H1 (cell line): ENCODE measurements around the gene RNF141. TPM values are rescaled to one million over a fixed set of nuclear protein-coding genes. Genes with fewer than 3 reads are reported as not detected.

Experiments used
- CTCF ChIA-PET: fragments of 300-600 bp; sonication (Branson Sonifier 250); formaldehyde crosslinking; loops from one replicate; lab custom pipeline; 2021; ENCODE audit not compliant: partially characterized antibody; lab: Charles Lee
- POLR2A ChIA-PET: fragments of 300-600 bp; sonication (Branson Sonifier 250); formaldehyde crosslinking; loops from one replicate; lab custom pipeline; 2021; ENCODE audit warnings: inconsistent platforms; ENCODE audit not compliant: partially characterized antibody; lab: Charles Lee
- DNase-seq, 2 experiments: peaks; one replicate each; pipeline versions ENCODE4 v3.0.0 to v3.0.0-alpha.2; 2010 to 2022; ENCODE audit warnings: low spot score in 2 of 2, low read depth in 1 of 2, mixed read lengths in 1 of 2
- FAIRE-seq: peaks from 2 replicates; lab custom pipeline; 2011; peaks lifted over from hg19 to GRCh38; lab: Jason Lieb, UNC
- H2AFZ ChIP-seq: 2 replicates; pipeline ENCODE4 v1.8.1; 2012; ENCODE audit warnings: low read length, inconsistent platforms
- H2AK5ac ChIP-seq: 2 replicates; pipeline ENCODE4 v1.6.1; 2013; ENCODE audit warnings: low read depth, low read length
- H2BK120ac ChIP-seq: replicated peaks from 2 replicates; pipeline ENCODE3; 2013; ENCODE audit warnings: low read depth, low read length, inconsistent platforms
- H2BK12ac ChIP-seq: 2 replicates; pipeline ENCODE4 v1.6.1; 2013; ENCODE audit warnings: low read depth, low read length
- H2BK15ac ChIP-seq: 2 replicates; pipeline ENCODE4 v1.6.1; 2013; ENCODE audit warnings: low read length
- H2BK20ac ChIP-seq: 2 replicates; pipeline ENCODE4 v1.6.1; 2013; ENCODE audit warnings: low read length
- H2BK5ac ChIP-seq: 2 replicates; pipeline ENCODE4 v1.6.1; 2013; ENCODE audit warnings: low read depth, low read length
- H3K14ac ChIP-seq: 2 replicates; pipeline ENCODE4 v1.6.1; 2013; ENCODE audit warnings: inconsistent platforms; ENCODE audit not compliant: insufficient read length
- H3K18ac ChIP-seq: 2 replicates; pipeline ENCODE4 v1.6.1; 2013; ENCODE audit warnings: low read length; ENCODE audit errors: extremely low read depth
- H3K23ac ChIP-seq: 2 replicates; pipeline ENCODE4 v1.6.1; 2013; ENCODE audit warnings: inconsistent platforms; ENCODE audit not compliant: insufficient read length
- H3K23me2 ChIP-seq: 2 replicates; pipeline ENCODE4 v1.6.1; 2013; ENCODE audit warnings: low read depth, low read length
- H3K27ac ChIP-seq: 2 replicates; pipeline ENCODE4 v1.6.1; 2011; ENCODE audit warnings: low read depth, low read length, inconsistent platforms
- H3K27me3 ChIP-seq, 4 experiments: replicated peaks in 1 of 4; 1 replicate in 1 of 4; 2 replicates in 3 of 4; pipeline versions ENCODE4 v1.6.1 to v1.8.1; 2011 to 2013; ENCODE audit warnings: low read length in 3 of 4, mild to moderate bottlenecking in 3 of 4, inconsistent platforms in 2 of 4, mixed read lengths in 2 of 4, moderate library complexity in 1 of 4; ENCODE audit not compliant: control insufficient read depth in 3 of 4, insufficient read depth in 3 of 4; ENCODE audit errors: extremely low read depth in 1 of 4
- H3K36me3 ChIP-seq, 4 experiments: 2 replicates each; pipeline versions ENCODE4 v1.6.1 to v1.8.1; 2011 to 2013; ENCODE audit warnings: mild to moderate bottlenecking in 4 of 4, low read length in 3 of 4, moderate library complexity in 2 of 4, control low read depth in 1 of 4, inconsistent platforms in 1 of 4; ENCODE audit not compliant: insufficient read depth in 4 of 4, control insufficient read depth in 2 of 4
- H3K4ac ChIP-seq: replicated peaks from 2 replicates; pipeline ENCODE3; 2013; ENCODE audit warnings: low read length, low read depth, mixed read lengths, inconsistent platforms; ENCODE audit not compliant: insufficient read length
- H3K4me1 ChIP-seq, 4 experiments: replicated peaks in 1 of 4; 1 replicate in 1 of 4; 2 replicates in 3 of 4; pipeline versions ENCODE4 v1.6.1 to v1.8.1; 2011 to 2013; ENCODE audit warnings: low read length in 3 of 4, inconsistent platforms in 2 of 4, mixed read lengths in 1 of 4; ENCODE audit not compliant: insufficient read depth in 4 of 4, control insufficient read depth in 3 of 4
- H3K4me2 ChIP-seq, 2 experiments: 2 replicates each; pipeline versions ENCODE4 v1.6.1 to v1.8.1; 2011 to 2013; ENCODE audit warnings: low read depth in 2 of 2, low read length in 2 of 2, control low read depth in 1 of 2, inconsistent platforms in 1 of 2, mild to moderate bottlenecking in 1 of 2; ENCODE audit not compliant: insufficient read depth in 1 of 2
- H3K4me3 ChIP-seq, 4 experiments: fragments of 200-600, 300-600 bp in 1 of 4; sonication (generic), shearing (Covaris generic), sonication (Bioruptor Twin) in 1 of 4; 2 replicates each; pipeline versions ENCODE4 v1.5.1 to v1.8.1; 2011 to 2016; ENCODE audit warnings: low read length in 4 of 4, low read depth in 3 of 4, control low read depth in 2 of 4, inconsistent platforms in 2 of 4, mild to moderate bottlenecking in 2 of 4, mixed read lengths in 1 of 4, moderate library complexity in 1 of 4; ENCODE audit not compliant: insufficient read depth in 2 of 4; ENCODE audit errors: extremely low read depth in 1 of 4
- H3K56ac ChIP-seq: replicated peaks from 2 replicates; pipeline ENCODE3; 2013; ENCODE audit warnings: low read depth, mild to moderate bottlenecking, mixed read lengths, low read length, inconsistent platforms; ENCODE audit not compliant: insufficient read length
- H3K79me1 ChIP-seq: 2 replicates; pipeline ENCODE4 v1.6.1; 2013; ENCODE audit warnings: low read depth, low read length, control low read depth
- H3K79me2 ChIP-seq, 2 experiments: 2 replicates each; pipeline versions ENCODE4 v1.6.1 to v1.8.1; 2012 to 2013; ENCODE audit warnings: low read length in 2 of 2, mild to moderate bottlenecking in 2 of 2, inconsistent platforms in 1 of 2; ENCODE audit not compliant: insufficient read depth in 2 of 2, control insufficient read depth in 1 of 2
- H3K9ac ChIP-seq, 4 experiments: replicated peaks in 1 of 4; 1 replicate in 1 of 4; 2 replicates in 3 of 4; pipeline versions ENCODE4 v1.6.1 to v1.8.1; 2011 to 2013; ENCODE audit warnings: low read depth in 3 of 4, low read length in 3 of 4, control low read depth in 2 of 4, mild to moderate bottlenecking in 2 of 4, moderate library complexity in 2 of 4, inconsistent platforms in 1 of 4; ENCODE audit errors: extremely low read depth in 1 of 4
- H3K9me3 ChIP-seq, 2 experiments: 2 replicates each; pipeline versions ENCODE4 v1.6.1 to v1.8.1; 2012 to 2013; ENCODE audit warnings: mild to moderate bottlenecking in 2 of 2, moderate library complexity in 2 of 2, control low read depth in 1 of 2, inconsistent platforms in 1 of 2, low read depth in 1 of 2, low read length in 1 of 2, mixed read lengths in 1 of 2; ENCODE audit not compliant: insufficient read depth in 2 of 2
- H4K20me1 ChIP-seq, 2 experiments: replicated peaks in 1 of 2; 2 replicates each; pipeline versions ENCODE3 to v1.8.1; 2011 to 2013; ENCODE audit warnings: inconsistent platforms in 2 of 2, low read length in 2 of 2, mild to moderate bottlenecking in 1 of 2; ENCODE audit not compliant: insufficient read depth in 2 of 2, control insufficient read depth in 1 of 2
- H4K5ac ChIP-seq: 2 replicates; pipeline ENCODE4 v1.6.1; 2013; ENCODE audit warnings: low read length, low read depth, mixed read lengths, inconsistent platforms; ENCODE audit not compliant: insufficient read length
- H4K8ac ChIP-seq: 2 replicates; pipeline ENCODE4 v1.8.0; 2013; ENCODE audit warnings: mild to moderate bottlenecking, moderate library complexity, low read length, inconsistent platforms; ENCODE audit not compliant: insufficient read depth; ENCODE audit errors: extremely low read depth
- H4K91ac ChIP-seq: replicated peaks from 2 replicates; pipeline ENCODE3; 2013; ENCODE audit warnings: low read length, mixed read lengths, inconsistent platforms; ENCODE audit not compliant: insufficient read length
- BCL11A ChIP-seq, 2 experiments: IDR thresholded peaks; one replicate each; pipeline ENCODE4 v1.6.1; 2011; ENCODE audit warnings: low read depth in 2 of 2, low read length in 2 of 2, mild to moderate bottlenecking in 2 of 2
- CBX5 ChIP-seq: fragments of 300-800, 300-1000 bp; sonication (generic); IDR thresholded peaks from 2 replicates; pipeline ENCODE4 v1.7.1; 2016; ENCODE audit warnings: antibody characterized with exemption, low read length, low read depth
- CEBPB ChIP-seq: IDR thresholded peaks from 2 replicates; pipeline ENCODE4 v1.6.1; 2012; ENCODE audit warnings: low read depth, low read length
- CHD2 ChIP-seq: IDR thresholded peaks from 2 replicates; pipeline ENCODE4 v1.6.1; 2012; ENCODE audit warnings: low read length, improper control_type of control experiment
- CREB1 ChIP-seq: IDR thresholded peaks from 2 replicates; pipeline ENCODE4 v1.6.1; 2012; ENCODE audit warnings: inconsistent platforms
- EGR1 ChIP-seq: IDR thresholded peaks from 2 replicates; pipeline ENCODE4 v1.6.1; 2011; ENCODE audit warnings: low read depth, low read length, borderline replicate concordance
- EP300 ChIP-seq, 2 experiments: IDR thresholded peaks; 1 replicate in 1 of 2; 2 replicates in 1 of 2; pipeline ENCODE4 v1.6.1; 2011 to 2012; ENCODE audit warnings: low read depth in 2 of 2, low read length in 2 of 2, mild to moderate bottlenecking in 2 of 2, borderline replicate concordance in 1 of 2, inconsistent platforms in 1 of 2, moderate library complexity in 1 of 2
- GABPA ChIP-seq: IDR thresholded peaks from 2 replicates; pipeline ENCODE4 v1.6.1; 2011; ENCODE audit warnings: mild to moderate bottlenecking, low read length, moderate library complexity, borderline replicate concordance; ENCODE audit not compliant: insufficient read depth
- HDAC6 ChIP-seq: IDR thresholded peaks from one replicate; pipeline ENCODE4 v1.7.1; 2012; ENCODE audit warnings: low read depth, mild to moderate bottlenecking, inconsistent platforms, low read length, moderate library complexity
- POLR2AphosphoS5 ChIP-seq: IDR thresholded peaks from 2 replicates; pipeline ENCODE4 v1.6.1; 2011; ENCODE audit warnings: low read depth, low read length
- RAD21 ChIP-seq, 2 experiments: IDR thresholded peaks in 1 of 2; conservative IDR thresholded peaks in 1 of 2; 2 replicates each; pipeline ENCODE4 v1.6.1; 2011; ENCODE audit warnings: low read depth in 2 of 2, low read length in 2 of 2, improper control_type of control experiment in 1 of 2, inconsistent platforms in 1 of 2, mild to moderate bottlenecking in 1 of 2, moderate library complexity in 1 of 2
- SAP30 ChIP-seq: fragments of 300-600 bp; sonication (generic); IDR thresholded peaks from 2 replicates; pipeline ENCODE4 v1.7.1; 2012; ENCODE audit warnings: low read length, moderate library complexity, mild to moderate bottlenecking, inconsistent platforms; ENCODE audit not compliant: insufficient read depth, insufficient replicate concordance
- SIN3A ChIP-seq, 2 experiments: IDR thresholded peaks in 1 of 2; conservative IDR thresholded peaks in 1 of 2; 2 replicates each; pipeline ENCODE4 v1.6.1; 2011 to 2012; ENCODE audit warnings: low read length in 2 of 2, improper control_type of control experiment in 1 of 2, low read depth in 1 of 2, mild to moderate bottlenecking in 1 of 2
- SP2 ChIP-seq: IDR thresholded peaks from 2 replicates; pipeline ENCODE4 v1.6.1; 2012; ENCODE audit warnings: mild to moderate bottlenecking, low read length, inconsistent platforms
- WGBS, 2 experiments: shearing (Covaris generic) in 1 of 2; methylation state at CpG; one replicate each; pipeline versions ENCODE4 v1.1.6 to v1.1.7; 2013 to 2015; ENCODE audit warnings: low lambda C conversion rate in 2 of 2, mixed read lengths in 2 of 2, inconsistent platforms in 1 of 2, low coverage in 1 of 2, missing lambda C conversion rate in 1 of 2; ENCODE audit not compliant: insufficient replicate concordance in 2 of 2, insufficient coverage in 1 of 2, insufficient read length in 1 of 2; ENCODE audit errors: extremely low coverage in 1 of 2, missing lambda C conversion rate in 1 of 2; 5-methylcytosine and 5-hydroxymethylcytosine counted together
- polyA plus RNA-seq, 7 experiments: library from polyadenylated mRNA; depleted of rRNA in 3 of 7; stranded (reverse) in 5 of 7; unstranded in 2 of 7; fragments of >200 nt in 5 of 7; fragments of 200-250 nt in 2 of 7; gene quantifications; 1 replicate in 5 of 7; 2 replicates in 1 of 7; 4 replicates in 1 of 7; pipeline versions ENCODE4 v1.2.1 to v1.2.3, GENCODE V29; 2011 to 2013; ENCODE audit warnings: missing spikeins in 2 of 7, mixed read lengths in 2 of 7
- total RNA-seq: library from RNA; stranded (reverse); fragmentation: NEBNext Ultra II Directional; extraction: Animal tissue kit (Norgen Biotek cat#: 25700); gene quantifications from 2 replicates; pipeline ENCODE4 v1.2.1, GENCODE V29; 2021

Gene RNF141
- total and polyA plus RNA-seq, 2 of the 8 experiments (the other 6 are each of a cell fraction or from before 2014, with no cell fraction given), result 8.5 to 22.8 TPM

- Histone ChIP-seq H3K4me1 (no peaks in the 10 kb centered on the region), H3K36me3 (no peaks in the 10 kb centered on the region), H4K8ac (no peak overlapping the region), H2BK5ac (no peak overlapping the region), H3K9me3 (no peaks in the 10 kb centered on the region), H3K4me3 (no peak overlapping the region), H3K23ac (no peak overlapping the region), H3K4ac (no peak overlapping the region), H2AK5ac (no peak overlapping the region), H3K4me2 (no peak overlapping the region), H3K79me1 (no peaks in the 10 kb centered on the region), H2AFZ (no peak overlapping the region), H2BK20ac (no peak overlapping the region), H4K91ac (no peak overlapping the region), H3K14ac (no peak overlapping the region), H2BK15ac (no peak overlapping the region), H4K20me1 (no peaks in the 10 kb centered on the region), H3K18ac (no peak overlapping the region), H3K79me2 (no peaks in the 10 kb centered on the region), H3K27ac (no peak overlapping the region), H3K23me2 (peaks cover 2% of the 10 kb centered on the region; the same call in 1 of the 2 replicates), H3K27me3 (no peaks in the 10 kb centered on the region), H2BK120ac (no peak overlapping the region), H3K56ac (no peak overlapping the region), H2BK12ac (no peak overlapping the region), H3K9ac (no peak overlapping the region), H4K5ac (no peak overlapping the region)
- DNase-seq (no peak), FAIRE-seq (no peak)
- ChIA-PET CTCF (interaction anchor here (1.3 to 2.1 kb wide), 2 partner anchors 41 to 73 kb away, joined by 3 to 5 read pairs; partner anchors contain the start of gene RNF141), POLR2A (no interaction called here)
- 92% methylated on average over 4 of the region's 4 CpGs; no CpG with 5 or more reads in 1 of the 2 experiments for WGBS, 2 experiments
- TF ChIP-seq SIN3A (conservative IDR thresholded peaks at IDR 0.05 in 1 of 2, IDR thresholded peaks at IDR 0.05 in 1 of 2; ENCODE audit: low read depth in 1 of 2, low read length in 2 of 2) (no peak), CBX5 (no peak), SAP30 (no peak), POLR2AphosphoS5 (no peak), CHD2 (no peak), CEBPB (no peak), EGR1 (no peak), BCL11A (IDR thresholded peaks at IDR 0.05; ENCODE audit: low read depth in 2 of 2, low read length in 2 of 2) (no peak), EP300 (IDR thresholded peaks at IDR 0.05; ENCODE audit: borderline replicate concordance in 1 of 2, low read depth in 2 of 2, low read length in 2 of 2) (no peak), CREB1 (no peak), GABPA (no peak), HDAC6 (no peak), SP2 (no peak), RAD21 (IDR thresholded peaks at IDR 0.05 in 1 of 2, conservative IDR thresholded peaks at IDR 0.05 in 1 of 2; ENCODE audit: low read depth in 2 of 2, low read length in 2 of 2) (no peak)
These were observed 40.6 kb upstream of the RNF141 start for GRCh38 chr11:10581481-10582019.
